Measurements from ENCODE around the gene HS3ST5.
"Not testable (repeated sequence)": the region's sequence is repeated elsewhere in the genome, so short reads cannot be mapped to it uniquely, and the experiment has no call there.

Gene HS3ST5

GRCh38 chr6:114085211-114085610 is 257.6 kb downstream of the HS3ST5 start:
- DNase-seq (ENCODE audit: low read depth): peak; percentile 92
- TF ChIP-seq, protein P1, sequence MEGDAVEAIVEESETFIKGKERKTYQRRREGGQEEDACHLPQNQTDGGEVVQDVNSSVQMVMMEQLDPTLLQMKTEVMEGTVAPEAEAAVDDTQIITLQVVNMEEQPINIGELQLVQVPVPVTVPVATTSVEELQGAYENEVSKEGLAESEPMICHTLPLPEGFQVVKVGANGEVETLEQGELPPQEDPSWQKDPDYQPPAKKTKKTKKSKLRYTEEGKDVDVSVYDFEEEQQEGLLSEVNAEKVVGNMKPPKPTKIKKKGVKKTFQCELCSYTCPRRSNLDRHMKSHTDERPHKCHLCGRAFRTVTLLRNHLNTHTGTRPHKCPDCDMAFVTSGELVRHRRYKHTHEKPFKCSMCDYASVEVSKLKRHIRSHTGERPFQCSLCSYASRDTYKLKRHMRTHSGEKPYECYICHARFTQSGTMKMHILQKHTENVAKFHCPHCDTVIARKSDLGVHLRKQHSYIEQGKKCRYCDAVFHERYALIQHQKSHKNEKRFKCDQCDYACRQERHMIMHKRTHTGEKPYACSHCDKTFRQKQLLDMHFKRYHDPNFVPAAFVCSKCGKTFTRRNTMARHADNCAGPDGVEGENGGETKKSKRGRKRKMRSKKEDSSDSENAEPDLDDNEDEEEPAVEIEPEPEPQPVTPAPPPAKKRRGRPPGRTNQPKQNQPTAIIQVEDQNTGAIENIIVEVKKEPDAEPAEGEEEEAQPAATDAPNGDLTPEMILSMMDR (conservative IDR thresholded peaks at IDR 0.05; ENCODE audit: low read length): no peak
- no peak overlapping the region for H3K4me3 ChIP-seq (ENCODE audit: low read length)

DNA sequence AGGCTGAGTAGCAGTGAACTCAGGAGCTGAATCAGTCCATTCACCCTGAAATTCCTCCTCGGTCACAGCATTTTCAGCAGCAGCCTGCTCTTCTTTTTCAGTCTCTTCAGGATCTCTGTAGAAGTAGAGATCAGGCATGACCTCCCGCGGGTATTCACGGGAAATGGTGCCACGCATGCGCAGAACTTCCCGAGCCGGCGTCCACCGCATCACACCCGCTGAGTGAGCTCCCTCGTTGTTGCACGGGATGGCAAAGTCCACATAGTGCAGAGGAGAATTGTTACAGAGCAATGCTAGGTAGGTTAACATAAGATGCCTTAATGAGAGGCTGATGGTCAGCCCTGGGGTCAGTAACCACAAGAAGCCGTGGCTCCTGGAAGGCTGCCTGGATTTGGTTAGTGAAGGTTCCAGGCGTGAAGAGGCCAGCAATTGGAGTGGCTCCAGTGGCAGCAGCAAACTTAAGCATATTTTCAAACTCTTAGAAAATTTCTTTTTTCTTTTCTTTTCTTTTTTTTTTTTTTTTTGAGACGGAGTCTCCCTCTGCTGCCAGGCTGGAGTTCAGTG is 258.4 kb downstream of the HS3ST5 start:
- TF ChIP-seq, protein P1 (conservative IDR thresholded peaks at IDR 0.05; ENCODE audit: low read length): no peak
- H3K4me3 ChIP-seq (ENCODE audit: low read length): no peak overlapping the region
- peak; percentile 74 for DNase-seq (ENCODE audit: low read depth)

DNA sequence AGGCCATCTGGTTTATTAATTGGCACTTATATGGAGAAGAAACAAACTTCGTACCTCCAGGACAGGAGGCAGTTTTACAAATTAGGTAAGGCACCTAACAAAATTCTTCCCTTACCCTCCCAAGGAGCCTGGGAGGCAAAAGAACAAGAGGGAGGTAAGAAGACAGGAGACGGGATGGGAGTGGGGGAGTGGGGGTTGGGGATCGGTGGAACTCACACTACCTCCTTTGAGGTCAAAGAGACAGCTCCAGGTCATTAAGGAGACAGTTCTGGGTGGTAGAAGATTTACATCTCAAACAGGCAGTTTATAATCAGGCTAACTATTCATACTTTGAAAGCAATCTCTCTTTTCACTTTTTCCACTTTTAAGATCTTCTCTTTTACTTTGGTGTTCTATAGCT is 259.6 kb downstream of the HS3ST5 start:
- DNase-seq (ENCODE audit: low read depth): no peak
- TF ChIP-seq, protein P1 (conservative IDR thresholded peaks at IDR 0.05; ENCODE audit: low read length): no peak

DNA sequence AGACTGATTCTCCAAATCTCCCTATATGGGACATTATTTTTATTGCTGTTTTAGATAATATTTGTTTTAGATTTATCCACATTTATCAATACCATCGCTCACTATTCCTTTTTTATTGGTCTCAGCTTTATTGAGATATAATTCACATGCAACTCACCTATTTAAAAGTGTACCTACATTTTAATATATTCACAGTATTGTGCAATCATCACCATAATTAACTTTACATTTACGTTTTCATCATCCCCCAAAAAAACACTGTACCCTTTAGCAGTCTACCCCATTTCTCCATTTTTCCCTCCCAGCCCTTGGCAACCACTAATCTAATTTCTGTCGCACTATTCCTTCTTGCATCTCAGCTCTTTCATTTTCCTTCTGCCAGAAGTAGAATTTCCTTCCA is 261.1 kb downstream of the HS3ST5 start:
- TF ChIP-seq, protein P1 (conservative IDR thresholded peaks at IDR 0.05; ENCODE audit: low read length): no peak
- H3K4me3 ChIP-seq (ENCODE audit: low read length): no peak overlapping the region

More for the DNA sequence above, 259.6 kb downstream of the HS3ST5 start:
- no peak overlapping the region for H3K4me3 ChIP-seq (ENCODE audit: low read length)

GRCh38 chr6:114080891-114081510 is 261.8 kb downstream of the HS3ST5 start:
- TF ChIP-seq, protein P1 (conservative IDR thresholded peaks at IDR 0.05; ENCODE audit: low read length): no peak
- peak; percentile 41 for DNase-seq (ENCODE audit: low read depth)
- H3K4me3 ChIP-seq (ENCODE audit: low read length): no peak overlapping the region

More for the DNA sequence above, 261.1 kb downstream of the HS3ST5 start:
- no peak for DNase-seq (ENCODE audit: low read depth)

GRCh38 chr6:114080410-114080809 is 262.4 kb downstream of the HS3ST5 start:
- not testable (repeated sequence) for H3K4me3 ChIP-seq (ENCODE audit: low read length); DNase-seq (ENCODE audit: low read depth)

DNA sequence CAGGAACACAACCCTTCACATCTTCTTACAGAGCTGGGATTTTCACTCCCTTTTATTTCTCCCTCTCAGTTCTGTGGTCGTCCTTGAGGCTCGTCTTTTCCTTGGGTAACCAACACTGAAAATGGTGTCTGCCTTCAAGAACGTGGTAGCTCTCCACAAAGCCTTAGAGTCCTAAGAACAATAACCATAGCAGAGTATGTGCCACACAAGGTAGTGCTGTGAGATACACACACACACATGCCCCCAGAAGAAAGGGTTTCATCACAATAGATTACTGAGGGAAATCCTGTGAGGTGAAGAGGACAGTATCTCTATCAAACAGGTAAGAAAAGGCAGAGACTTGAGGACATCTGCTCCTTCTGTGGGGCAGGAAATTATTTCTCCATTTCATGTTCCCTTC is 267.0 kb downstream of the HS3ST5 start:
- TF ChIP-seq, protein P1 (conservative IDR thresholded peaks at IDR 0.05; ENCODE audit: low read length): no peak
- H3K4me3 ChIP-seq (ENCODE audit: low read length): no peak overlapping the region
- no peak for DNase-seq (ENCODE audit: low read depth)
